ENCODE data around the gene SIAH3. TPM values are rescaled to one million over a fixed set of nuclear protein-coding genes. Genes with fewer than 3 reads are reported as not detected.

Gene SIAH3
- total and polyA plus RNA-seq, 9 of the 15 experiments (the other 6 are each of a cell fraction or from before 2014, with no cell fraction given), result not detected

GRCh38 chr13:45876781-45877180 is 25.2 kb upstream of the SIAH3 start (continued):
- TF ChIP-seq THAP12 (CRISPR knock-in tag; IDR thresholded peaks at IDR 0.05) (no peak), RNF2 (IDR thresholded peaks at IDR 0.05) (no peak)

DNA sequence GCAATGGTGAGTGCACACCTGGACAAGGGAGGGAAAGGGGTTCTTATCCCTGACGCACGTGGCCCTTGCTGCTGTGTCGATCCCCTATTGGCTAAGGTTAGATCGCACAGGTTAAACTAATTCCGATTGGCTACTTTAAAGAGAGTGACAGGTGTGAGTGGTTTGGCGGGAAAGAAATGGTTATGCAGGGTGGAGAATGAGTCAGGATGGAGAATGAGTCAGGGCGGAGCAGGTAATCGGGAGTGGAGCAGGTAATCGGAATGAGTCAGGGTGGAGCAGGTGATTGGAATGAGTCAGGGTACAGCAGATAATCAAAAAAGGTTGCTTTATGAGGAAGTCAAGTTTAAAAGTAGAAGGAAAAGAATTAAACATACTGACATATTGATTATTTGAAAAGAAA is 24.4 kb upstream of the SIAH3 start:
- Histone ChIP-seq H3K9ac (ENCODE audit: insufficient read depth in 1 of 2, low read depth in 2 of 2, low read length in 2 of 2) (no peak overlapping the region), H4K20me1 (replicated peaks; ENCODE audit: control insufficient read depth, insufficient read depth, low read length) (no peaks in the 10 kb centered on the region), H3K36me3 (ENCODE audit: control insufficient read depth, insufficient read depth, low read length) (no peaks in the 10 kb centered on the region), H3K4me3 (no peak overlapping the region), H3K4me2 (ENCODE audit: insufficient read depth, low read length) (no peak overlapping the region), H2AFZ (ENCODE audit: low read depth, low read length) (no peak overlapping the region), H3K9me3 (replicated peaks; ENCODE audit: control insufficient read depth, insufficient read depth, low read depth, low read length) (no peaks in the 10 kb centered on the region), H3K27ac (ENCODE audit: extremely low read depth, low read depth, low read length) (no peak overlapping the region), H3K79me2 (ENCODE audit: control insufficient read depth, insufficient read depth, low read length) (no peaks in the 10 kb centered on the region), H3K4me1 (replicated peaks in 1 of 2; ENCODE audit: control insufficient read depth in 2 of 2, insufficient read depth in 2 of 2, low read length in 2 of 2) (no peaks in the 10 kb centered on the region), H3K9me1 (ENCODE audit: control insufficient read depth, insufficient read depth, low read length) (no peaks in the 10 kb centered on the region), H3K27me3 (ENCODE audit: control insufficient read depth in 2 of 2, insufficient read depth in 2 of 2, low read length in 2 of 2) (peaks cover 0 to 20% of the 10 kb centered on the region in 2 experiments; a peak in 2 of 5 replicates)
- ChIA-PET POLR2A (no interaction called here), CTCF (ENCODE audit: low intra/inter-chr PET ratio) (no interaction called here)
- FAIRE-seq (no peak), DNase-seq (ENCODE audit: extremely low read depth in 1 of 4, low spot score in 3 of 4) (no peak), ATAC-seq (no peak)
- 0% methylated on average over 9 of the region's 9 CpGs for WGBS (ENCODE audit: insufficient coverage, low coverage, missing lambda C conversion rate)
- in situ Hi-C loops (cut with MboI) (no loop called here), intact Hi-C loops (cut with micrococcal nuclease) (no loop called here)
- no TSS peak for BruUV-seq (replicated peaks)
- TF ChIP-seq HNRNPH1 (optimal IDR thresholded peaks at IDR 0.05; ENCODE audit: low read depth, low read length), result no peak
- no peak for TF ChIP-seq ZNF407 (IDR thresholded peaks at IDR 0.05; ENCODE audit: low read depth)
- no peak for TF ChIP-seq SP1 (CRISPR knock-in tag; IDR thresholded peaks at IDR 0.05)
- no peak for TF ChIP-seq BRD4 (IDR thresholded peaks at IDR 0.05)
- no peak for TF ChIP-seq GABPB2 (CRISPR knock-in tag; conservative IDR thresholded peaks at IDR 0.05)
- TF ChIP-seq TCF7L2 (IDR thresholded peaks at IDR 0.05; ENCODE audit: low read depth, low read length), result no peak
- no peak for TF ChIP-seq HNRNPUL1 (IDR thresholded peaks at IDR 0.05; ENCODE audit: low read length)
- TF ChIP-seq FUS (optimal IDR thresholded peaks at IDR 0.05; ENCODE audit: low read depth, low read length), result no peak
- TF ChIP-seq L3MBTL2 (IDR thresholded peaks at IDR 0.05), result 0 out of 2 replicates have a peak, but pooled peaks have one; percentile 14
- no peak for TF ChIP-seq HSF4 (CRISPR knock-in tag; IDR thresholded peaks at IDR 0.05; ENCODE audit: borderline replicate concordance)
- TF ChIP-seq POU5F1 (IDR thresholded peaks at IDR 0.05; ENCODE audit: borderline replicate concordance, low read depth, low read length, partially characterized antibody), result no peak
